ENCODE measurements around the gene OPCML. TPM values are rescaled to one million over a fixed set of nuclear protein-coding genes. Genes with fewer than 3 reads are reported as not detected.

OPCML gene
- total RNA-seq, 1 donor from 2014 or later, result 4.6 TPM

- Mint-ChIP-seq H3K27ac (no peak overlapping the region), H3K9me3 (no peaks in the 10 kb centered on the region), H3K27me3 (peaks cover 40% of the 10 kb centered on the region), H3K36me3 (no peaks in the 10 kb centered on the region), H3K4me3 (no peak overlapping the region), H3K4me1 (ENCODE audit: unreplicated experiment) (peaks cover 20% of the 10 kb centered on the region)
- TF ChIP-seq CTCF (conservative IDR thresholded peaks at IDR 0.05), result no peak
- DNase-seq (ENCODE audit: extremely low spot score, unreplicated experiment), result no peak
Observed at GRCh38 chr11:132685174-132685611, 847.1 kb downstream of the OPCML start.

- no peak for DNase-seq (ENCODE audit: extremely low spot score, unreplicated experiment)
- Mint-ChIP-seq H3K27ac (no peak overlapping the region), H3K4me1 (ENCODE audit: unreplicated experiment) (peaks cover 17% of the 10 kb centered on the region), H3K27me3 (peaks cover 33% of the 10 kb centered on the region), H3K36me3 (no peaks in the 10 kb centered on the region), H3K4me3 (no peak overlapping the region), H3K9me3 (peaks cover 2% of the 10 kb centered on the region)
- TF ChIP-seq CTCF (conservative IDR thresholded peaks at IDR 0.05), result no peak
Observed at GRCh38 chr11:132683602-132684001, 848.7 kb downstream of the OPCML start.

- H3K4me1 Mint-ChIP-seq (ENCODE audit: unreplicated experiment), result peaks cover 17% of the 10 kb centered on the region
- H3K27me3 Mint-ChIP-seq, result peaks cover 25% of the 10 kb centered on the region
- DNase-seq (ENCODE audit: extremely low spot score, unreplicated experiment), result no peak
- peaks cover 5% of the 10 kb centered on the region for H3K9me3 Mint-ChIP-seq
- no peak overlapping the region for H3K4me3 Mint-ChIP-seq
- H3K27ac Mint-ChIP-seq, result no peak overlapping the region
- no peak for TF ChIP-seq CTCF (conservative IDR thresholded peaks at IDR 0.05)
- no peaks in the 10 kb centered on the region for H3K36me3 Mint-ChIP-seq
Observed at GRCh38 chr11:132681971-132682370, 850.3 kb downstream of the OPCML start.

- no peak overlapping the region for H3K4me3 Mint-ChIP-seq
- DNase-seq (ENCODE audit: extremely low spot score, unreplicated experiment), result no peak
- peaks cover 6% of the 10 kb centered on the region for H3K4me1 Mint-ChIP-seq (ENCODE audit: unreplicated experiment)
- TF ChIP-seq CTCF (conservative IDR thresholded peaks at IDR 0.05), result no peak
- peaks cover 14% of the 10 kb centered on the region for H3K27me3 Mint-ChIP-seq
- H3K27ac Mint-ChIP-seq, result no peak overlapping the region
- H3K36me3 Mint-ChIP-seq, result no peaks in the 10 kb centered on the region
- H3K9me3 Mint-ChIP-seq, result peaks cover 5% of the 10 kb centered on the region
Observed at GRCh38 chr11:132680584-132680983, 851.7 kb downstream of the OPCML start.

- no peak for DNase-seq (ENCODE audit: extremely low spot score, unreplicated experiment)
- peaks cover 3% of the 10 kb centered on the region for H3K27me3 Mint-ChIP-seq
- no peak for TF ChIP-seq CTCF (conservative IDR thresholded peaks at IDR 0.05)
- peaks cover 17% of the 10 kb centered on the region for H3K4me1 Mint-ChIP-seq (ENCODE audit: unreplicated experiment)
- H3K36me3 Mint-ChIP-seq, result no peaks in the 10 kb centered on the region
- no peak overlapping the region for H3K27ac Mint-ChIP-seq
- H3K4me3 Mint-ChIP-seq, result no peak overlapping the region
- H3K9me3 Mint-ChIP-seq, result peaks cover 5% of the 10 kb centered on the region
Observed at GRCh38 chr11:132674151-132674550, 858.1 kb downstream of the OPCML start.

GRCh38 chr11:132671851-132672370 lies 860.4 kb downstream of the OPCML start:
- no peaks in the 10 kb centered on the region for H3K36me3 Mint-ChIP-seq
- no peak overlapping the region for H3K27ac Mint-ChIP-seq
- DNase-seq (ENCODE audit: extremely low spot score, unreplicated experiment), result no peak
- peaks cover 17% of the 10 kb centered on the region for H3K4me1 Mint-ChIP-seq (ENCODE audit: unreplicated experiment)
- no peaks in the 10 kb centered on the region for H3K9me3 Mint-ChIP-seq
- H3K4me3 Mint-ChIP-seq, result no peak overlapping the region
- TF ChIP-seq CTCF (conservative IDR thresholded peaks at IDR 0.05), result no peak
- peaks cover 12% of the 10 kb centered on the region for H3K27me3 Mint-ChIP-seq

Measured in type B pancreatic cell (in vitro differentiated cells).